GM19193 (cell line): ENCODE data around the gene PAK3.

ENCODE experiments used
- POLR2A ChIP-seq: IDR thresholded peaks from 4 replicates; pipeline ENCODE4 v1.6.1; 2011; ENCODE audit not compliant: insufficient read depth, insufficient read length; ENCODE audit errors: extremely low read depth

Gene PAK3

GRCh38 chrX:111095974-111096895, at the start of gene PAK3:
TSS of gene PAK3 (plus strand) at chrX:111096191. CDS start at chrX:111123104, 26,913 bp downstream.
- TF ChIP-seq POLR2A, result no peak

- no peak for TF ChIP-seq POLR2A
These were observed 48.4 kb upstream of the PAK3 start for GRCh38 chrX:111047575-111047974.

- no peak for TF ChIP-seq POLR2A
These were observed 43.5 kb upstream of the PAK3 start for GRCh38 chrX:111052478-111052877.

- TF ChIP-seq POLR2A, result no peak
These were observed 24.3 kb upstream of the PAK3 start for GRCh38 chrX:111071542-111072277.

GRCh38 chrX:111083081-111083480, 12.9 kb upstream of the PAK3 start:
- no peak for TF ChIP-seq POLR2A

GRCh38 chrX:111086591-111087006, 9.4 kb upstream of the PAK3 start:
- TF ChIP-seq POLR2A, result no peak

GRCh38 chrX:111088628-111089027, 7.4 kb upstream of the PAK3 start:
- no peak for TF ChIP-seq POLR2A

GRCh38 chrX:111090458-111090857, 5.5 kb upstream of the PAK3 start:
- no peak for TF ChIP-seq POLR2A

- TF ChIP-seq POLR2A, result no peak
These were observed 2.9 kb downstream of the PAK3 start for GRCh38 chrX:111098874-111099273.

GRCh38 chrX:111100191-111100590, 4.2 kb downstream of the PAK3 start:
- no peak for TF ChIP-seq POLR2A

- no peak for TF ChIP-seq POLR2A
These were observed 5.6 kb downstream of the PAK3 start for GRCh38 chrX:111101580-111101979.

GRCh38 chrX:111102636-111103035, 6.6 kb downstream of the PAK3 start:
- TF ChIP-seq POLR2A, result no peak

- no peak for TF ChIP-seq POLR2A
These were observed 7.3 kb downstream of the PAK3 start for GRCh38 chrX:111103246-111103645.

GRCh38 chrX:111110098-111110775, 14.2 kb downstream of the PAK3 start:
- no peak for TF ChIP-seq POLR2A

- TF ChIP-seq POLR2A, result no peak
These were observed 18.8 kb downstream of the PAK3 start for GRCh38 chrX:111114806-111115205.
